ENCODE measurements around the gene LRRC53.

The LRRC53 gene
- 0 reads per million in 3 experiments for total RNA-seq

- no peak for DNase-seq
Observed at GRCh38 chr1:74512170-74512915, at the start of gene LRRC53. LRRC53 (minus strand) TSS chr1:74512611; CDS start chr1:74483349, 29,262 bp downstream.

- DNase-seq: no peak
Observed at GRCh38 chr1:74549932-74550331, 37.5 kb upstream of the LRRC53 start.

GRCh38 chr1:74548961-74549750, 36.7 kb upstream of the LRRC53 start:
- no peak for DNase-seq

GRCh38 chr1:74545821-74546220, 33.4 kb upstream of the LRRC53 start:
- DNase-seq: no peak

GRCh38 chr1:74534241-74534640, 21.8 kb upstream of the LRRC53 start:
- no peak for DNase-seq

- no peak for DNase-seq
Observed at GRCh38 chr1:74531796-74532195, 19.4 kb upstream of the LRRC53 start.

- DNase-seq: no peak
Observed at GRCh38 chr1:74530892-74531291, 18.5 kb upstream of the LRRC53 start.

GRCh38 chr1:74528123-74528522, 15.7 kb upstream of the LRRC53 start:
- DNase-seq: no peak

- DNase-seq: no peak
Observed at GRCh38 chr1:74526708-74527107, 14.3 kb upstream of the LRRC53 start.

GRCh38 chr1:74523873-74524480, 11.6 kb upstream of the LRRC53 start:
- no peak for DNase-seq

- DNase-seq: no peak
Observed at GRCh38 chr1:74522148-74522547, 9.7 kb upstream of the LRRC53 start.

GRCh38 chr1:74517599-74518051, 5.2 kb upstream of the LRRC53 start:
- no peak for DNase-seq

- DNase-seq: no peak
Observed at GRCh38 chr1:74513411-74514300, 1.2 kb upstream of the LRRC53 start.

GRCh38 chr1:74508449-74508848, 4.0 kb downstream of the LRRC53 start:
- DNase-seq: no peak

GRCh38 chr1:74505928-74506710, 6.3 kb downstream of the LRRC53 start:
- DNase-seq: no peak

GRCh38 chr1:74504933-74505512, 7.4 kb downstream of the LRRC53 start:
- no peak for DNase-seq

GRCh38 chr1:74504125-74504932, 8.1 kb downstream of the LRRC53 start:
- no peak for DNase-seq

GRCh38 chr1:74502858-74503257, 9.6 kb downstream of the LRRC53 start:
- DNase-seq: no peak

GRCh38 chr1:74502432-74502831, 10.0 kb downstream of the LRRC53 start:
- DNase-seq: no peak

GRCh38 chr1:74498901-74499300, 13.5 kb downstream of the LRRC53 start:
- no peak for DNase-seq

Measured in central memory CD4-positive, alpha-beta T cell (primary cell).